Measurements from ENCODE around the gene WDR26.

The WDR26 gene

GRCh38 chr1:224387943-224388342 is 46.7 kb downstream of the WDR26 start:
- DNase-seq (ENCODE audit: low spot score), result no peak
- in situ Hi-C loops (cut with MboI; ENCODE audit: low pct_unique_long_range_greater_than_20kb, low sequenced_read_pairs, unreplicated experiment), result no loop called here
- no peak for TF ChIP-seq CTCF (IDR thresholded peaks at IDR 0.05; ENCODE audit: extremely low read depth, insufficient read depth, missing control alignments)

GRCh38 chr1:224387302-224387912 is 47.2 kb downstream of the WDR26 start:
- in situ Hi-C loops (cut with MboI; ENCODE audit: low pct_unique_long_range_greater_than_20kb, low sequenced_read_pairs, unreplicated experiment), result no loop called here
- no peak for TF ChIP-seq CTCF (IDR thresholded peaks at IDR 0.05; ENCODE audit: extremely low read depth, insufficient read depth, missing control alignments)
- no peak for DNase-seq (ENCODE audit: low spot score)

DNA sequence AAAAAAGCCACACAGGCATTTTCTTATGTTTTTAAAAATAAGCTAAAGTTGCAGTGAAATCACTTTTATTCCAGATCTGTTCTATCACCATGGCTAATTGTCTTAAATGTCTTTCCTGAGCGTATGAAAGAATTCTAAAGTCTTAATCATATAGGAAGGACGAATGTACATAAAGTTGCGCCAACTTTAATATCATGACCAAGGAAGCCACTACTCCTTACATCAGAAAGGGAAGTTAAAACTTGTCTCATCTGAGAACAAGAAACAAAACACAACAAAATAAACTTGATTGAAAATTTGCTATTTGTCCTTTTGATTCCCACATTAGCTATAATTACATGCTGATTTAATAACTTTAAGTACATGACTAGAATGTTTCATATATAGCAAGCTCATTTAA is 51.4 kb downstream of the WDR26 start:
- no peak for DNase-seq (ENCODE audit: low spot score)
- in situ Hi-C loops (cut with MboI; ENCODE audit: low pct_unique_long_range_greater_than_20kb, low sequenced_read_pairs, unreplicated experiment), result no loop called here
- no peak for TF ChIP-seq CTCF (IDR thresholded peaks at IDR 0.05; ENCODE audit: extremely low read depth, insufficient read depth, missing control alignments)

GRCh38 chr1:224381880-224382548 is 52.6 kb downstream of the WDR26 start:
- DNase-seq (ENCODE audit: low spot score), result no peak

DNA sequence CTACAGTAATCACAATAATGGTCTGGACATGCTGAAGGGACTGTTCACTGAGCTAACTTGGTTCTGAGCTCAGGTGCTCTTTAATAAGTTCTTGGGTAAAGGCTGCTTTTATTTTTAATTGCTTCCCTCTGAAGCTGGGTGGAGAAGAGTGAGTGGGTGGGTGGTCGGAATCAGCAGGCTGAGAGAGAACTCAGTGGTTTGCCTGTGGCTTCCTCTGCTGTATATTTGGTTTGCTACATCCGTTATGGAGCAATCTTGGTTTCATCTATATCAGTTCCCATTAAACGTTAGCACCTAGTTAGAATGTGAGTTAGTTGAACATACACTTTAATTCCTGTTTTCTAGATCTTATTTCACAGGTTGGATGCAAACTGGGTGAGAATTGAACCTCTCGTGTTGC is 54.6 kb downstream of the WDR26 start:
- DNase-seq (ENCODE audit: low spot score), result no peak
- TF ChIP-seq CTCF (IDR thresholded peaks at IDR 0.05; ENCODE audit: extremely low read depth, insufficient read depth, missing control alignments), result no peak
- in situ Hi-C loops (cut with MboI; ENCODE audit: low pct_unique_long_range_greater_than_20kb, low sequenced_read_pairs, unreplicated experiment), result no loop called here

More at GRCh38 chr1:224381880-224382548, 52.6 kb downstream of the WDR26 start:
- in situ Hi-C loops (cut with MboI; ENCODE audit: low pct_unique_long_range_greater_than_20kb, low sequenced_read_pairs, unreplicated experiment), result no loop called here
- no peak for TF ChIP-seq CTCF (IDR thresholded peaks at IDR 0.05; ENCODE audit: extremely low read depth, insufficient read depth, missing control alignments)

GRCh38 chr1:224378855-224379631 is 55.6 kb downstream of the WDR26 start:
- no peak for DNase-seq (ENCODE audit: low spot score)

More at GRCh38 chr1:224378855-224379631, 55.6 kb downstream of the WDR26 start:
- in situ Hi-C loops (cut with MboI; ENCODE audit: low pct_unique_long_range_greater_than_20kb, low sequenced_read_pairs, unreplicated experiment), result no loop called here
- no peak for TF ChIP-seq CTCF (IDR thresholded peaks at IDR 0.05; ENCODE audit: extremely low read depth, insufficient read depth, missing control alignments)
